HG03571 (cell line): ENCODE data around the gene PIP4K2C.
"Not testable (repeated sequence)": the region's sequence is repeated elsewhere in the genome, so short reads cannot be mapped to it uniquely, and the experiment has no call there.

ENCODE experiments used
- ATAC-seq: cut with Tn5 transposase; IDR thresholded peaks from one replicate; pipeline ENCODE4 v1.9.1; 2021; ENCODE audit not compliant: unreplicated experiment

Gene PIP4K2C

DNA sequence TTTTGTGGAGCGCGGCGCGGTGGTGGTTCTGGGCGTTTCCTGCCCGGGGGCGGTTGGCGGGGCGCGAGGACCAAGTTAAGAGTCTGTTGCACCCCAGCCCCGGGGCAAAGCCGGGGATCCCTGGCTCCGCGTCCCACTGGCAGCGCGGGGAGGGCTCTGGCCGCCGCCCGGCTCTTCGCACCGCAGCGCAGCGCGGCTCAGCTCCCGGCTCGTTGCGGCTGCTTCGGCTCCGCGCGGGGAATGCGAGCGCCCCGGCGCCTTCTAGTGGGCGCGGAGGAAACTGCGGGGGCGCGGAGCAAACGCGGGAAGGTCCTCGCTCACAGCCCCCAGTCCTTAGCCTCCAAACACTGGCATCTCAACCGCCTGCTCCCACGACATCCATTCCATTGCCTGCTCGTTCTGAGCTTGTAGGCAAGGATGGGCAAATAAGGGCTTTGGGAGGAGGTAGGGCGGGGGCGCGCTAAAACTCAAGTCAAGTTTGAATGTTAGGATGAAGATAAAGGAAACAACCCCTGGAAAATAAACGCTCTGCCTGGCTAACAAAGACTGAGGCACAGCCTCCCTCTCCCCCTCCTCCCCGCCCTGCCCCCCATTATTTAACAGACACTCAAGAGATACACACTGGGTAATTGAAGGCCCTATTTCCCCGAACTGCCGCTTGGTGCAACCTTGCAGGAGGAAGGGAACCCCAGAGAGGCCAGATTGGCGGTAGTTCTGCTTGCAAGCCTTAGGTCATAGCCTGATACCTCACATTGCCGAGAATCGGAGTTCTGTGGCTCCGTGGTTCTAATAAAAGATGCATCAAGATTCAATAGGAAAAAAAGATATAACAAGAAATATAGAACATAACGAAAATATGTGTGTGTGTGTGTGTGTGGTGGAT lies 42.2 kb downstream of the PIP4K2C start, which contains the start of gene B4GALNT1:
TSS of gene B4GALNT1 (minus strand) at position 244 of the 883 bp plus-strand sequence. CDS start 1,069 bp downstream, outside the sequence.
- ATAC-seq = no peak

DNA sequence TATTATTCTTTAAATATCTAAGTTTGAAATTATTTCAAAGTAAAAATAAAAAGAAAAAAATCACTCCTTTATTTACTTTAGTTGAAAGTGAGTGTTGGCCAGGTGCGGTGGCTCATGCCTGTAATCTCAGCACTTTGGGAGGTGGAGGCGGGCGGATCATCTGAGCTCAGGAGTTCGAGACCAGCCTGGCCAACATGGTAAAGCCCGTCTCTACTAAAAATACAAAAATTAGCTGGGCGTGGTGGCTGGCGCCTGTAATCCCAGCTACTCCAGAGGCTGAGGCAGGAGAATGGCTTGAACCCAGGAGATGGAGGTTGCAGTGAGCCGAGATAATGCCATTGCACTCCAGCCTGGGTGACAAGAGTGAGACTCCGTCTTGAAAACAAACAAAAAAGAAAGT lies 45.7 kb downstream of the PIP4K2C start:
- ATAC-seq = not testable (repeated sequence)

DNA sequence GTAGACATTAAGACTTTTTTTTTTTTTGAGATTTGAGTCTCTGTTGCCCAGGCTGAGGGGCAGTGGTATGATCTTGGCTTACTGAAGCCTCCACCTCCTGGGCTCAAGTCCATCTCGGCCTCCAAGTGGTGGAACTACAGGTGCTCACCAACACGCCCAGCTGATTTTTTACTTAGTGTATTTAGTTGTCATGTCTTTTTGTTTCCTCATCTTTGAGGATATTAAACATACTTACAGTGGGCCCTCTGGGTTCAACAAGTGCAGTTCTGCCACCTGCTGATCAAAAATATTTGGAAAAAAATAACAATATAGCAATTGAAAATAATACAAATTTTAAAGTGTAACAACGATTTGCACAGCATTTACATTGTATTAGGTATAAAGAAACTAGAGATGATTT lies 46.4 kb downstream of the PIP4K2C start:
- no peak for ATAC-seq

DNA sequence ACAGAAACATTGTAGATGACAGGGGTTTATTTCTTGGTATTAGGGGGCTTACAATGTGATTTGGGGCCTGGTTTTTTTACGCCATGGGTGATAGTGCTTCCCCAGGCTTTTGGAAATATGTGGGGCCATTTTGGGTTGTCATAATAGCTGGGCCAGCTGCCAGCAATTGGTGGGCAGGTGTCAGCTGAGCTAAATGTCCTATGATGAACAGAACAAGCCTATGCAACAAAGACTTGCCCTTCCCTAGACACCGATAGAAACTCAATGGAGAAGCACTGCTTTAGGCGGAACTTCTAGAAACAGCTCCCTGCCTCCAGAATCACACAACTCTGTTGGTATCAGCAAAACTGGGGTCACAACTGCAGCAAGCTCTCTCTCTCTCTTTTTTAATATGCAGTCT lies 47.1 kb downstream of the PIP4K2C start:
- ATAC-seq = no peak

DNA sequence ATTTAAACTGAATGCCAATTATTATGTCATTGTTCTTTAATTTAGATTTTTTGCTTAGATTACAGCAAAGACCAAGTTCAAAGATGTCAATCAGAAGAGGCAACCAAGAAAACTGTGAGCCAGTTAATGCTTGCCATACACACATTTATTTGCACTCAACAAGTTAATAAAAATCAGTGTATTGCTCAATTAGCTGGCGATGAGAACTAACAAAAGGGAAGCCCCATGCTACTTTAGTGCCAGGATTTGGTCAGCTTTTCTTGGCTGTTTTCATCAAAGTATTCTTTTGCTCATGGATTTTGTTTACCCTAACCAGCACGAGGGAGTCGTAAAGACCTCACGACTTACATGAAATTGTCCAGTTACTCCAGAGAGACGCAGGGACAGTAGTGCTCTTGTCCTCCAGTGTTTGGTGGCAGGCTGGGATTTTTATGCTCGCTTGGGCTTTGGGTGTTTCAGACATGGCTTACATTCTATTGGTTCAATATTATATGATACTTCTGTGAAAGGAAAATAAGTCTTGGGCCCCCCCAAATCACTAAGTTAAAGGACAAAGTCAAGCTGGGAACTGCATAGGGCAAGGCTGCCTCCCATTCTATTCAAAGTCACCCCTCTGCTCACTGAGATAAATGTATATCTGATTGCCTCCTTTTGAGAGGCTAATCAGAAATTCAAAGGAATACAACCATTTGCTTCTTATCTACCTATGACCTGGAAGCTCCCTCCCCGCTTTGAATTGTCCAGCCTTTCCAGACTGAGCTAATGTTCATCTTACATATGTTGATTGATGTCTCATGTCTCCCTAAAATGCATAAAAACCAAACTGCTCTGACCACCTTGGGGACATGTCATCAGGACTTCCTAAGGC lies 49.4 kb downstream of the PIP4K2C start:
- no peak for ATAC-seq

DNA sequence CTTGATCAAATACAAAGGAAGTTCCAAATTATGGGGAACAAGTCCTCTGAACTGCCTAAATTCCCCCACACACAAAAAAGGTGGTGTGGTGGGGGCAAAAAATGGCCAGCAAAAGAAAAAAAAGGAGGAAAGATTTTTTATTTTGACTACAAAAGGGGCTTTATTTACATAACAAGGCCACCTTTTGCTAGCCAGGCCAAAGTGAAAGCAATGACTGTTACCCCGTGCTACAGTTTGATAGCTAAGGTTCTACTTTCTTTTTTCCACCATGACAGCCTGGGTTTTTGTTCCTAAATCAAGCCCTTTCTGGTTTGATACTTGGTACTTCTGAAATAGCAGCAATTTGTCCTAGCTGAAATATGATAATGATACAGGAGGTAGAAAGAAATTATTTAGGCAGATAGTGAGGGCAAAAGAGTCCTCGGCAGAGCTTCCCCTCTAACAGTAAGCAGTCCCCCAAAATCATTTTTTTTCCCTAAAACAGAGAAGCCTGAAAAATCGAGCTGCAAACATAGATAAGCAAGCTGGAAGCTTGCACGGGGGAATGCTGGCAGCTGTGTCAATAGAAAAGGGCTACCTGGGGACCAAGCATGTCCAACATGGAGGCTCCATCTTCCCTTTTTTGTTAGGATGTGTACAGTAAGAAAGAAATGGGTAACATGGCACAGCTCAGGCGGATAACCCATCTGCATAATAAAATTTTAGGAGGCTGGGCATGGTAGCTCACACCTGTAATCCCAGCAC lies 50.9 kb downstream of the PIP4K2C start:
- no peak for ATAC-seq

DNA sequence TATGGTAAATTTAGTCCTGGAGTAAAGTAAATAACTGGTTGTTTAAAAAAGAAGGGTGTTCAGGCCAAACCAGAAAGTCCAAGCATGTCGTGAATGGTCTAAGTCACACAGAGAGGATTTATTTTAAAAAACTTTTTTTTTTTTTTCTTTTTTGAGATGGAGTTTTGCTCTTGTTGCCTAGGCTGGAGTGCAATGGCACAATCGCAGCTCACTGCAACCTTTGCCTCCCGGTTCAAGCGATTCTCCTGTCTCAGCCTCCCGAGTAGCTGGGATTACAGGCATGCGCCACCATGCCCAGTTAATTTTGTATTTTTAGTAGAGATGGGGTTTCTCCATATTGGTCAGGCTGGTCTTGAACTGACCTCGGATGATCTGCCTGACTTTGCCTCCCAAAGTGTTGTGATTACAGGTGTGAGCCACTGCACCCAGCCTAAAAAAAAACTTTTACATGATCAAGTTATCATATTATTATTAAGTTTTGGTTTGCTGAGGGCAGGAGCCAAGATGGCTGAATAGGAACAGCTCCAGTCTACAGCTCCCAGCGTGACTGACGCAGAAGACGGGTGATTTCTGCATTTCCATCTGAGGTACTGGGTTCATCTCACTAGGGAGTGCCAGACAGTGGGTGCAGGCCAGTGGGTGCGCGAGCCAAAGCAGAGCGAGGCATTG lies 55.1 kb downstream of the PIP4K2C start:
- not testable (repeated sequence) for ATAC-seq

DNA sequence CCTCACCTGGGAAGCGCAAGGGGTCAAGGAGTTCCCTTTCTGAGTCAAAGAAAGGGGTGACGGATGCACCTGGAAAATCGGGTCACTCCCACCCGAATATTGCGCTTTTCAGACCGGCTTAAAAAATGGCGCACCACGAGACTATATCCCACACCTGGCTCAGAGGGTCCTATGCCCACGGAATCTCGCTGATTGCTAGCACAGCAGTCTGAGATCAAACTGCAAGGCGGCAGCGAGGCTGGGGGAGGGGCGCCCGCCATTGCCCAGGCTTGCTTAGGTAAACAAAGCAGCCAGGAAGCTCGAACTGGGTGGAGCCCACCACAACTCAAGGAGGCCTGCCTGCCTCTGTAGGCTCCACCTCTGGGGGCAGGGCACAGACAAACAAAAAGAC lies 55.7 kb downstream of the PIP4K2C start:
- ATAC-seq = not testable (repeated sequence)
